ENCODE data around the gene IKBKG.

The IKBKG gene

DNA sequence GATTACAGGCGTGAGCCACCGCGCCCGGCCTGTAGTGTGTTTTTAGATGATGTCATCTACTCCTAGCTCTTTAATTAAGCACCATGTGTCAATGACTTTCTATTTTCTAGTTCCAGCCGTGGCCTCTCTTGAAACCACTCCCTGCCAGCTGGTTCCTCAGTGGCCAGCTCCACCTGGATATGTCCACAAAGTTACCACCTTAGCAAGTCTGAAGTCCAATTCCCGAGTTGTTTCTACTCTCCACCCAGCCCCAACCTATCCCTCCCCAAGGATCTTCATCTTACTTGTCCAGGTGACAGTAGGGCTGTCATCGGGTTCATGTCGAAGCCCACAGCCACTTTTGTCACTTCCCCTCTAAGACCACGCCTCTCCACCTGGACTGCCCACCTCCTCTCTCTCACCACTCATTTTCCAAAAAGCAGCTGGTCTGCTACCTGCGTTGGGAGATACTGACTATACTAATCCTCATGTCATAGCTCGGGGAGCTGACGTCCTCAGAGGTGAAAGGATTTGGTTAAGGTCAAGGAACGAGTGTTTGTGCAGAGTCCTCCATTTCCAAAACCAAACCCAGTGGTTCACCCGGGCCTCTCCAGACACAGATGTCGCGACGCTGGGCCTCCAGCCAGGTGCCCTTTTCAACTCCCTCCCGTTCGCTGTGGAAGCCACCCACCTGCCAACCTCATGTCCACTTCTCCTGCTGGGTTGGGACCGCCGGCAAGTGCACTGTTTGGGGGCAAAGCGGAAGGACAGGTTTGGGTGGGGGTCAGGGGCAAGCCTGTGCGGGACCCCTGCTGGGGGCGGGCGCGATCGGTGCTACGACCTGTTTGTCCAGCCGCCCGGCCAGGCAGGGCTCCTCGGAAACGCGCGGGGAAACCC is 32.1 kb upstream of the IKBKG start (continued):
- TF ChIP-seq, protein P1, sequence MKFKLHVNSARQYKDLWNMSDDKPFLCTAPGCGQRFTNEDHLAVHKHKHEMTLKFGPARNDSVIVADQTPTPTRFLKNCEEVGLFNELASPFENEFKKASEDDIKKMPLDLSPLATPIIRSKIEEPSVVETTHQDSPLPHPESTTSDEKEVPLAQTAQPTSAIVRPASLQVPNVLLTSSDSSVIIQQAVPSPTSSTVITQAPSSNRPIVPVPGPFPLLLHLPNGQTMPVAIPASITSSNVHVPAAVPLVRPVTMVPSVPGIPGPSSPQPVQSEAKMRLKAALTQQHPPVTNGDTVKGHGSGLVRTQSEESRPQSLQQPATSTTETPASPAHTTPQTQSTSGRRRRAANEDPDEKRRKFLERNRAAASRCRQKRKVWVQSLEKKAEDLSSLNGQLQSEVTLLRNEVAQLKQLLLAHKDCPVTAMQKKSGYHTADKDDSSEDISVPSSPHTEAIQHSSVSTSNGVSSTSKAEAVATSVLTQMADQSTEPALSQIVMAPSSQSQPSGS (tag by site-specific recombination; IDR thresholded peaks at IDR 0.05; ENCODE audit: low read depth), result peak; percentile 87
- no peak for TF ChIP-seq SP3 (tag by site-specific recombination; IDR thresholded peaks at IDR 0.05)
- TF ChIP-seq, protein P2, sequence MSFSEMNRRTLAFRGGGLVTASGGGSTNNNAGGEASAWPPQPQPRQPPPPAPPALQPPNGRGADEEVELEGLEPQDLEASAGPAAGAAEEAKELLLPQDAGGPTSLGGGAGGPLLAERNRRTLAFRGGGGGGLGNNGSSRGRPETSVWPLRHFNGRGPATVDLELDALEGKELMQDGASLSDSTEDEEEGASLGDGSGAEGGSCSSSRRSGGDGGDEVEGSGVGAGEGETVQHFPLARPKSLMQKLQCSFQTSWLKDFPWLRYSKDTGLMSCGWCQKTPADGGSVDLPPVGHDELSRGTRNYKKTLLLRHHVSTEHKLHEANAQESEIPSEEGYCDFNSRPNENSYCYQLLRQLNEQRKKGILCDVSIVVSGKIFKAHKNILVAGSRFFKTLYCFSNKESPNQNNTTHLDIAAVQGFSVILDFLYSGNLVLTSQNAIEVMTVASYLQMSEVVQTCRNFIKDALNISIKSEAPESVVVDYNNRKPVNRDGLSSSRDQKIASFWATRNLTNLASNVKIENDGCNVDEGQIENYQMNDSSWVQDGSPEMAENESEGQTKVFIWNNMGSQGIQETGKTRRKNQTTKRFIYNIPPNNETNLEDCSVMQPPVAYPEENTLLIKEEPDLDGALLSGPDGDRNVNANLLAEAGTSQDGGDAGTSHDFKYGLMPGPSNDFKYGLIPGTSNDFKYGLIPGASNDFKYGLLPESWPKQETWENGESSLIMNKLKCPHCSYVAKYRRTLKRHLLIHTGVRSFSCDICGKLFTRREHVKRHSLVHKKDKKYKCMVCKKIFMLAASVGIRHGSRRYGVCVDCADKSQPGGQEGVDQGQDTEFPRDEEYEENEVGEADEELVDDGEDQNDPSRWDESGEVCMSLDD (tag by site-specific recombination; IDR thresholded peaks at IDR 0.05), result no peak
- TF ChIP-seq, protein P3, sequence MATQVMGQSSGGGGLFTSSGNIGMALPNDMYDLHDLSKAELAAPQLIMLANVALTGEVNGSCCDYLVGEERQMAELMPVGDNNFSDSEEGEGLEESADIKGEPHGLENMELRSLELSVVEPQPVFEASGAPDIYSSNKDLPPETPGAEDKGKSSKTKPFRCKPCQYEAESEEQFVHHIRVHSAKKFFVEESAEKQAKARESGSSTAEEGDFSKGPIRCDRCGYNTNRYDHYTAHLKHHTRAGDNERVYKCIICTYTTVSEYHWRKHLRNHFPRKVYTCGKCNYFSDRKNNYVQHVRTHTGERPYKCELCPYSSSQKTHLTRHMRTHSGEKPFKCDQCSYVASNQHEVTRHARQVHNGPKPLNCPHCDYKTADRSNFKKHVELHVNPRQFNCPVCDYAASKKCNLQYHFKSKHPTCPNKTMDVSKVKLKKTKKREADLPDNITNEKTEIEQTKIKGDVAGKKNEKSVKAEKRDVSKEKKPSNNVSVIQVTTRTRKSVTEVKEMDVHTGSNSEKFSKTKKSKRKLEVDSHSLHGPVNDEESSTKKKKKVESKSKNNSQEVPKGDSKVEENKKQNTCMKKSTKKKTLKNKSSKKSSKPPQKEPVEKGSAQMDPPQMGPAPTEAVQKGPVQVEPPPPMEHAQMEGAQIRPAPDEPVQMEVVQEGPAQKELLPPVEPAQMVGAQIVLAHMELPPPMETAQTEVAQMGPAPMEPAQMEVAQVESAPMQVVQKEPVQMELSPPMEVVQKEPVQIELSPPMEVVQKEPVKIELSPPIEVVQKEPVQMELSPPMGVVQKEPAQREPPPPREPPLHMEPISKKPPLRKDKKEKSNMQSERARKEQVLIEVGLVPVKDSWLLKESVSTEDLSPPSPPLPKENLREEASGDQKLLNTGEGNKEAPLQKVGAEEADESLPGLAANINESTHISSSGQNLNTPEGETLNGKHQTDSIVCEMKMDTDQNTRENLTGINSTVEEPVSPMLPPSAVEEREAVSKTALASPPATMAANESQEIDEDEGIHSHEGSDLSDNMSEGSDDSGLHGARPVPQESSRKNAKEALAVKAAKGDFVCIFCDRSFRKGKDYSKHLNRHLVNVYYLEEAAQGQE (tag by site-specific recombination; IDR thresholded peaks at IDR 0.05), result no peak
- TF ChIP-seq, protein P4, sequence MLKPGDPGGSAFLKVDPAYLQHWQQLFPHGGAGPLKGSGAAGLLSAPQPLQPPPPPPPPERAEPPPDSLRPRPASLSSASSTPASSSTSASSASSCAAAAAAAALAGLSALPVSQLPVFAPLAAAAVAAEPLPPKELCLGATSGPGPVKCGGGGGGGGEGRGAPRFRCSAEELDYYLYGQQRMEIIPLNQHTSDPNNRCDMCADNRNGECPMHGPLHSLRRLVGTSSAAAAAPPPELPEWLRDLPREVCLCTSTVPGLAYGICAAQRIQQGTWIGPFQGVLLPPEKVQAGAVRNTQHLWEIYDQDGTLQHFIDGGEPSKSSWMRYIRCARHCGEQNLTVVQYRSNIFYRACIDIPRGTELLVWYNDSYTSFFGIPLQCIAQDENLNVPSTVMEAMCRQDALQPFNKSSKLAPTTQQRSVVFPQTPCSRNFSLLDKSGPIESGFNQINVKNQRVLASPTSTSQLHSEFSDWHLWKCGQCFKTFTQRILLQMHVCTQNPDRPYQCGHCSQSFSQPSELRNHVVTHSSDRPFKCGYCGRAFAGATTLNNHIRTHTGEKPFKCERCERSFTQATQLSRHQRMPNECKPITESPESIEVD (tag by site-specific recombination; IDR thresholded peaks at IDR 0.05), result no peak

DNA sequence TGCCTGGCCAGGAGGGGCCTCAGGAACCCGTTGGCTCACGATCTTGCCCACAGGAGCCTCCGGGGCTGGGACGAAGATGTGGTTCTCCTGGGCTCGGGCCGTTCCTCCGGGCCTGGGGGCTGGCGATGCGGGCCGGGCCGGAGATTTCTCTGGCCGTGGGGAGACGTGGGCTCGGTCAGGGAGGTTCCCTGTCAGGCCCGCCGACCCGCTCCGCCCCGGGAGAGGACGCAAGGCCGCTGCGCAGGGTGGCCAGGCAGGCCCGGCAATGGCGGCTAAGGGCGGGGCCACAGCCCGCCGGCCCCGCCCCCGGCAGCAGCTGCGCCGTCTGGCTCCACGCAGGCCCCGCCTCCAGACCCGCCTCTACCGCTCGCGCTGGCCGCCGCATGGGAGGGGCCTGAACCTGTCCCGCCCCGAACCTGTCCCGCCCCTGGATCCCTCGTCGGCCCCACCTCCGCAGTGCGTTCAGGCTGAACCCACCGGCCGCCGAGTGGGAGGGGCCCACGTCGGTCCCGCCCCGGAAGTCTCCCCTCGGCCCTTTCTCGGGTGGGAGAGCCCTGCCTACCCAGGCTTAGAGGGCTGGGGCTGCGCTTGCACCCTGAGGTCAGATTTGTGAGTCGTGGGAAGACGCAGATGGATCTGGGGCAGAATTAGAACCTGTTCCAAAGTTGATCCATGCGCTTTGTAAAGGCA is 31.3 kb upstream of the IKBKG start, which contains the start of gene FAM3A:
TSS of gene FAM3A (minus strand) at position 267 of the 690 bp plus-strand sequence. CDS start 460 bp downstream, outside the sequence.
- ChIA-PET POLR2A (interaction anchor here (0.6 to 3.1 kb wide), 6 partner anchors 11 to 145 kb away, joined by 3 to 35 read pairs (median 3); partner anchors contain the start of genes SLC10A3 and UBL4A), CTCF (interaction anchor here (0.5 to 0.8 kb wide), 5 partner anchors 11 to 78 kb away, joined by 3 to 5 read pairs (median 4); no protein-coding TSS in a partner anchor)
- Histone ChIP-seq H3K36me3 (ENCODE audit: control insufficient read depth in 2 of 2, insufficient read depth in 1 of 2, low read length in 2 of 2) (peaks cover 0 to 12% of the 10 kb centered on the region in 2 experiments; a peak in 2 of 3 replicates), H3K4me3 (ENCODE audit: low read depth, low read length) (peak within 1 kb of the TSS; percentile 71), H3K9me3 (ENCODE audit: control insufficient read depth, insufficient read depth, low read depth, low read length) (no peaks in the 10 kb centered on the region), H3K27ac (ENCODE audit: extremely low read depth, low read depth, low read length) (peak within 1 kb of the TSS; percentile 77), H3K4me1 (ENCODE audit: control insufficient read depth, insufficient read depth, low read length) (peaks cover 3% of the 10 kb centered on the region; the same call in 1 of the 2 replicates)
- TF ChIP-seq ZNF610 (tag by site-specific recombination; IDR thresholded peaks at IDR 0.05; ENCODE audit: borderline replicate concordance), result no peak
- TF ChIP-seq ZNF510 (tag by site-specific recombination; IDR thresholded peaks at IDR 0.05; ENCODE audit: insufficient replicate concordance), result no peak
- no peak for TF ChIP-seq ZNF768 (tag by site-specific recombination; IDR thresholded peaks at IDR 0.05)
- TF ChIP-seq ZNF24 (tag by site-specific recombination; IDR thresholded peaks at IDR 0.05), result no peak
- TF ChIP-seq, protein P5, sequence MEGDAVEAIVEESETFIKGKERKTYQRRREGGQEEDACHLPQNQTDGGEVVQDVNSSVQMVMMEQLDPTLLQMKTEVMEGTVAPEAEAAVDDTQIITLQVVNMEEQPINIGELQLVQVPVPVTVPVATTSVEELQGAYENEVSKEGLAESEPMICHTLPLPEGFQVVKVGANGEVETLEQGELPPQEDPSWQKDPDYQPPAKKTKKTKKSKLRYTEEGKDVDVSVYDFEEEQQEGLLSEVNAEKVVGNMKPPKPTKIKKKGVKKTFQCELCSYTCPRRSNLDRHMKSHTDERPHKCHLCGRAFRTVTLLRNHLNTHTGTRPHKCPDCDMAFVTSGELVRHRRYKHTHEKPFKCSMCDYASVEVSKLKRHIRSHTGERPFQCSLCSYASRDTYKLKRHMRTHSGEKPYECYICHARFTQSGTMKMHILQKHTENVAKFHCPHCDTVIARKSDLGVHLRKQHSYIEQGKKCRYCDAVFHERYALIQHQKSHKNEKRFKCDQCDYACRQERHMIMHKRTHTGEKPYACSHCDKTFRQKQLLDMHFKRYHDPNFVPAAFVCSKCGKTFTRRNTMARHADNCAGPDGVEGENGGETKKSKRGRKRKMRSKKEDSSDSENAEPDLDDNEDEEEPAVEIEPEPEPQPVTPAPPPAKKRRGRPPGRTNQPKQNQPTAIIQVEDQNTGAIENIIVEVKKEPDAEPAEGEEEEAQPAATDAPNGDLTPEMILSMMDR (tag by site-specific recombination; IDR thresholded peaks at IDR 0.05), result no peak
- no peak for TF ChIP-seq ZNF701 (tag by site-specific recombination; IDR thresholded peaks at IDR 0.05)
- TF ChIP-seq ZBTB8A (tag by site-specific recombination; IDR thresholded peaks at IDR 0.05), result peak; percentile 93
- no peak for TF ChIP-seq ZNF132 (tag by site-specific recombination; IDR thresholded peaks at IDR 0.05; ENCODE audit: borderline replicate concordance)
- TF ChIP-seq, protein P6, sequence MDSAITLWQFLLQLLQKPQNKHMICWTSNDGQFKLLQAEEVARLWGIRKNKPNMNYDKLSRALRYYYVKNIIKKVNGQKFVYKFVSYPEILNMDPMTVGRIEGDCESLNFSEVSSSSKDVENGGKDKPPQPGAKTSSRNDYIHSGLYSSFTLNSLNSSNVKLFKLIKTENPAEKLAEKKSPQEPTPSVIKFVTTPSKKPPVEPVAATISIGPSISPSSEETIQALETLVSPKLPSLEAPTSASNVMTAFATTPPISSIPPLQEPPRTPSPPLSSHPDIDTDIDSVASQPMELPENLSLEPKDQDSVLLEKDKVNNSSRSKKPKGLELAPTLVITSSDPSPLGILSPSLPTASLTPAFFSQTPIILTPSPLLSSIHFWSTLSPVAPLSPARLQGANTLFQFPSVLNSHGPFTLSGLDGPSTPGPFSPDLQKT (IDR thresholded peaks at IDR 0.05; ENCODE audit: borderline replicate concordance, low read depth, low read length), result peak; percentile 45; the same call in 1 of the 2 replicates
- TF ChIP-seq, protein P7, sequence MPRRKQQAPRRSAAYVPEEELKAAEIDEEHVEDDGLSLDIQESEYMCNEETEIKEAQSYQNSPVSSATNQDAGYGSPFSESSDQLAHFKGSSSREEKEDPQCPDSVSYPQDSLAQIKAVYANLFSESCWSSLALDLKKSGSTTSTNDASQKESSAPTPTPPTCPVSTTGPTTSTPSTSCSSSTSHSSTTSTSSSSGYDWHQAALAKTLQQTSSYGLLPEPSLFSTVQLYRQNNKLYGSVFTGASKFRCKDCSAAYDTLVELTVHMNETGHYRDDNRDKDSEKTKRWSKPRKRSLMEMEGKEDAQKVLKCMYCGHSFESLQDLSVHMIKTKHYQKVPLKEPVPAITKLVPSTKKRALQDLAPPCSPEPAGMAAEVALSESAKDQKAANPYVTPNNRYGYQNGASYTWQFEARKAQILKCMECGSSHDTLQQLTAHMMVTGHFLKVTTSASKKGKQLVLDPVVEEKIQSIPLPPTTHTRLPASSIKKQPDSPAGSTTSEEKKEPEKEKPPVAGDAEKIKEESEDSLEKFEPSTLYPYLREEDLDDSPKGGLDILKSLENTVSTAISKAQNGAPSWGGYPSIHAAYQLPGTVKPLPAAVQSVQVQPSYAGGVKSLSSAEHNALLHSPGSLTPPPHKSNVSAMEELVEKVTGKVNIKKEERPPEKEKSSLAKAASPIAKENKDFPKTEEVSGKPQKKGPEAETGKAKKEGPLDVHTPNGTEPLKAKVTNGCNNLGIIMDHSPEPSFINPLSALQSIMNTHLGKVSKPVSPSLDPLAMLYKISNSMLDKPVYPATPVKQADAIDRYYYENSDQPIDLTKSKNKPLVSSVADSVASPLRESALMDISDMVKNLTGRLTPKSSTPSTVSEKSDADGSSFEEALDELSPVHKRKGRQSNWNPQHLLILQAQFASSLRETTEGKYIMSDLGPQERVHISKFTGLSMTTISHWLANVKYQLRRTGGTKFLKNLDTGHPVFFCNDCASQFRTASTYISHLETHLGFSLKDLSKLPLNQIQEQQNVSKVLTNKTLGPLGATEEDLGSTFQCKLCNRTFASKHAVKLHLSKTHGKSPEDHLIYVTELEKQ (tag by site-specific recombination; IDR thresholded peaks at IDR 0.05; ENCODE audit: borderline replicate concordance), result peak; percentile 19; the same call in 1 of the 2 replicates
